Muscle of leg (tissue), 11 donors: ENCODE data around the gene ACOT13. TPM values are rescaled to one million over a fixed set of nuclear protein-coding genes. Genes with fewer than 3 reads are reported as not detected.
"Not testable (repeated sequence)": the region's sequence is repeated elsewhere in the genome, so short reads cannot be mapped to it uniquely, and the experiment has no call there.

ENCODE experiments used
- DNase-seq: peaks from one replicate; pipeline ENCODE4 v3.0.0; 2013
- H3K27ac ChIP-seq: one replicate; pipeline ENCODE4 v1.5.1; 2013; ENCODE audit warnings: mild to moderate bottlenecking, low read length, control low read depth
- H3K27me3 ChIP-seq: one replicate; pipeline ENCODE4 v1.6.1; 2013; ENCODE audit warnings: low read length; ENCODE audit not compliant: control insufficient read depth, insufficient read depth
- H3K36me3 ChIP-seq: one replicate; pipeline ENCODE4 v1.6.1; 2013; ENCODE audit warnings: low read length; ENCODE audit not compliant: control insufficient read depth, insufficient read depth
- H3K4me1 ChIP-seq: one replicate; pipeline ENCODE4 v1.6.1; 2013; ENCODE audit warnings: low read length; ENCODE audit not compliant: control insufficient read depth, insufficient read depth
- H3K4me3 ChIP-seq: one replicate; pipeline ENCODE4 v1.5.1; 2013; ENCODE audit warnings: low read length, control low read depth
- H3K9me3 ChIP-seq: replicated peaks from 2 replicates; pipeline ENCODE4 v1.6.1; 2013; ENCODE audit warnings: low read depth, low read length; ENCODE audit not compliant: control insufficient read depth
- WGBS: methylation state at CpG from one replicate; pipeline ENCODE4 v1.1.5; 2013; ENCODE audit warnings: missing lambda C conversion rate; ENCODE audit not compliant: insufficient coverage; 5-methylcytosine and 5-hydroxymethylcytosine counted together
- polyA plus RNA-seq, 8 donors: library from polyadenylated mRNA; unstranded; fragments of 120-200 nt; gene quantifications; one replicate each; pipeline versions ENCODE4 v1.2.1 to v1.2.3, GENCODE V29; 2013; ENCODE audit warnings: inconsistent platforms in 1 of 8, low replicate concordance in 1 of 8; ENCODE audit not compliant: insufficient read length in 8 of 8, insufficient read depth in 1 of 8
- total RNA-seq: library from RNA; stranded (reverse); fragments of 120-200 nt; gene quantifications from one replicate; pipeline ENCODE4 v1.2.4, GENCODE V29; 2013

ACOT13 gene
- total and polyA plus RNA-seq, 9 donors = 13.6 to 21.0 (median 15.2) TPM

GRCh38 chr6:24742216-24742738 lies 75.4 kb downstream of the ACOT13 start:
- WGBS = 62% methylated on average over 4 of the region's 5 CpGs
- DNase-seq = no peak
- Histone ChIP-seq H3K9me3 (no peaks in the 10 kb centered on the region), H3K36me3 (no peaks in the 10 kb centered on the region), H3K4me3 (no peak overlapping the region), H3K4me1 (no peaks in the 10 kb centered on the region), H3K27ac (no peak overlapping the region), H3K27me3 (no peaks in the 10 kb centered on the region)

GRCh38 chr6:24743265-24743943 lies 76.5 kb downstream of the ACOT13 start:
- no peak overlapping the region for H3K4me3 ChIP-seq
- no peaks in the 10 kb centered on the region for H3K4me1 ChIP-seq
- no peaks in the 10 kb centered on the region for H3K9me3 ChIP-seq
- H3K27ac ChIP-seq = peak overlapping the region; percentile 66
- no peaks in the 10 kb centered on the region for H3K36me3 ChIP-seq
- no CpG with 5 or more reads among the region's 2 CpGs for WGBS
- DNase-seq = peak; percentile 65
- no peaks in the 10 kb centered on the region for H3K27me3 ChIP-seq

- Histone ChIP-seq H3K27me3 (peaks cover under 1% of the 10 kb centered on the region), H3K9me3 (no peaks in the 10 kb centered on the region), H3K4me3 (no peak overlapping the region), H3K27ac (peak overlapping the region; percentile 66), H3K36me3 (no peaks in the 10 kb centered on the region), H3K4me1 (no peaks in the 10 kb centered on the region)
- no CpG with 5 or more reads among the region's 3 CpGs for WGBS
- DNase-seq = peak; percentile 45
These were observed 77.1 kb downstream of the ACOT13 start for GRCh38 chr6:24743944-24744335.

GRCh38 chr6:24744911-24745310 lies 78.0 kb downstream of the ACOT13 start:
- Histone ChIP-seq H3K27me3 (peaks cover 2% of the 10 kb centered on the region), H3K36me3 (no peaks in the 10 kb centered on the region), H3K4me3 (no peak overlapping the region), H3K27ac (no peak overlapping the region), H3K9me3 (no peaks in the 10 kb centered on the region), H3K4me1 (no peaks in the 10 kb centered on the region)
- peak; percentile 58 for DNase-seq
- no CpG with 5 or more reads among the region's 5 CpGs for WGBS

GRCh38 chr6:24749297-24749696 lies 82.4 kb downstream of the ACOT13 start:
- Histone ChIP-seq H3K27ac (no peak overlapping the region), H3K4me3 (no peak overlapping the region), H3K27me3 (peaks cover 2% of the 10 kb centered on the region), H3K36me3 (no peaks in the 10 kb centered on the region), H3K9me3 (no peaks in the 10 kb centered on the region), H3K4me1 (no peaks in the 10 kb centered on the region)
- no CpG with 5 or more reads among the region's 3 CpGs for WGBS
- peak; percentile 34 for DNase-seq

GRCh38 chr6:24750878-24751277 lies 84.0 kb downstream of the ACOT13 start:
- H3K9me3 ChIP-seq, H3K27ac ChIP-seq, H3K4me1 ChIP-seq, H3K36me3 ChIP-seq, H3K27me3 ChIP-seq, DNase-seq, H3K4me3 ChIP-seq: not testable (repeated sequence)
- no CpG with 5 or more reads among the region's 3 CpGs for WGBS

GRCh38 chr6:24752503-24752902 lies 85.6 kb downstream of the ACOT13 start:
- 72% methylated on average over 2 of the region's 2 CpGs for WGBS
- peaks cover 2% of the 10 kb centered on the region for H3K27me3 ChIP-seq
- H3K9me3 ChIP-seq = no peaks in the 10 kb centered on the region
- H3K27ac ChIP-seq = no peak overlapping the region
- no peak for DNase-seq
- no peaks in the 10 kb centered on the region for H3K4me1 ChIP-seq
- H3K4me3 ChIP-seq = no peak overlapping the region
- H3K36me3 ChIP-seq = no peaks in the 10 kb centered on the region

GRCh38 chr6:24752917-24753492 lies 86.1 kb downstream of the ACOT13 start:
- H3K4me3 ChIP-seq = no peak overlapping the region

GRCh38 chr6:24753545-24753944 lies 86.7 kb downstream of the ACOT13 start:
- Histone ChIP-seq H3K27me3 (peaks cover 2% of the 10 kb centered on the region), H3K4me3 (no peak overlapping the region), H3K27ac (no peak overlapping the region), H3K9me3 (no peaks in the 10 kb centered on the region), H3K4me1 (no peaks in the 10 kb centered on the region), H3K36me3 (no peaks in the 10 kb centered on the region)
- no peak for DNase-seq
- no CpG with 5 or more reads among the region's 2 CpGs for WGBS

More at GRCh38 chr6:24752917-24753492, 86.1 kb downstream of the ACOT13 start:
- Histone ChIP-seq H3K4me1 (no peaks in the 10 kb centered on the region), H3K27ac (no peak overlapping the region), H3K9me3 (no peaks in the 10 kb centered on the region), H3K36me3 (no peaks in the 10 kb centered on the region), H3K27me3 (peaks cover 2% of the 10 kb centered on the region)
- no CpG with 5 or more reads among the region's 1 CpG for WGBS
- DNase-seq = no peak

GRCh38 chr6:24754378-24754777 lies 87.5 kb downstream of the ACOT13 start:
- H3K9me3 ChIP-seq, H3K4me3 ChIP-seq, H3K4me1 ChIP-seq, H3K36me3 ChIP-seq, H3K27ac ChIP-seq, H3K27me3 ChIP-seq, DNase-seq: not testable (repeated sequence)
- WGBS = no CpG with 5 or more reads among the region's 4 CpGs
